Transverse colon (tissue), 4 donors: ENCODE measurements around the gene DRC3.

ENCODE experiments used
- CTCF ChIP-seq, 5 experiments: fragments of 200-600 bp in 3 of 5; fragments of 450-650 bp in 2 of 5; sonication (generic) in 3 of 5; IDR thresholded peaks; 1 replicate in 2 of 5; 2 replicates in 3 of 5; pipeline ENCODE4 v1.5.1; 2016 to 2017; ENCODE audit warnings: antibody characterized with exemption in 5 of 5, inconsistent platforms in 3 of 5, mild to moderate bottlenecking in 2 of 5, moderate library complexity in 1 of 5
- EP300 ChIP-seq: sonication (generic); formaldehyde crosslinking; IDR thresholded peaks from one replicate; pipeline ENCODE4 v1.6.1; 2017; ENCODE audit warnings: antibody characterized with exemption, low read depth
- POLR2A ChIP-seq: fragments of 450-650 bp; IDR thresholded peaks from one replicate; pipeline ENCODE4 v1.6.1; 2016; ENCODE audit warnings: antibody characterized with exemption, mild to moderate bottlenecking, moderate library complexity
- POLR2AphosphoS5 ChIP-seq, 3 donors: sonication (generic); formaldehyde crosslinking; IDR thresholded peaks; one replicate each; pipeline ENCODE4 v1.6.1; 2016; ENCODE audit warnings: antibody characterized with exemption in 3 of 3

GRCh38 chr17:18040261-18040858, 67.7 kb downstream of the DRC3 start:
- TF ChIP-seq CTCF (IDR thresholded peaks at IDR 0.05) (no peak), POLR2A (no peak), POLR2AphosphoS5 (IDR thresholded peaks at IDR 0.05) (no peak), EP300 (no peak)
